GM19240 (cell line): ENCODE results near the gene KLHL30.

ENCODE experiments used
- DNase-seq: peaks from one replicate; pipeline ENCODE4 v3.0.0; 2011; ENCODE audit warnings: low spot score; ENCODE audit not compliant: insufficient read length

Gene KLHL30

GRCh38 chr2:238144262-238144661, 5.8 kb downstream of the KLHL30 start:
- DNase-seq: no peak

GRCh38 chr2:238145046-238145445, 6.6 kb downstream of the KLHL30 start:
- no peak for DNase-seq

- no peak for DNase-seq
Measured at GRCh38 chr2:238145851-238146250, 7.4 kb downstream of the KLHL30 start.

GRCh38 chr2:238146884-238147544, 8.5 kb downstream of the KLHL30 start:
- DNase-seq: no peak

DNA sequence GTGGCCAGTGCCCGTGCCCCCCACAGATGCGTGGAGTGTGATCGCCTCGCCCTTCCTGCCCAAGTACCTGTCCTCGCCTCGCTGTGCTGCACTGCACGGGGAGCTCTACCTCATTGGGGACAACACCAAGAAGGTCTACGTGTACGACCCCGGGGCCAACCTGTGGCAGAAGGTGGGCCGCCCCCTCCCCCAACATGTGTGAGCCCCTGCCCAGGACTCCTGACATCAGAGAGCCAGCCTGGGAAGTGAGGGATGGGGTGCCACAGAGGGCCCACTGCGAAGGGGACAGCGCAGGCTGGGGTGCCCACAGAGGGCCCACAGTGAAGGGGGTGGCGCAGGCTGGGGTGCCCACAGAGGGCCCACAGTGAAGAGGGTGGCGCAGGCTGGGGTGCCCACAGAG, 10.5 kb downstream of the KLHL30 start:
- no peak for DNase-seq

- no peak for DNase-seq
Measured at GRCh38 chr2:238149841-238150572, 11.5 kb downstream of the KLHL30 start.

GRCh38 chr2:238150686-238151085, 12.2 kb downstream of the KLHL30 start:
- DNase-seq: no peak

DNA sequence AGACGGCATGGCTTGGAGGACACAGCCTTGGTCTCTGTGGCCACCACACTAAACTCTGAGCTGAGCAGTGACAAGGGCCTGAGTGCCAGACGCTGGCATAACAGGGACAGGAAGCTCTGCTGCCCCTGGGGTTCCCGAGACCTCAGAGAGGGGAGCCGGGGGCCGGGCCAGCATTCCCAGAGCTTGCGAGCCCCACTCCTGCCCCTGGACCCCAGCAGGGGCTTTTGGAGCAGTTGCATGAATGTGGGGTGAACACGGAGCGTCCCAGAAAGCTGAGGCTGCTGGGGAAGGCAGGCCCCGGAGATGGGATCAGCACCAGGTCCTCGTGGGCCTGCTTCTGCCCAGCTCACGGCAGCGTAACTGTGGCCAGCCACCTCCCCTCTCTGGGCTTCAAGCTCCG, 12.7 kb downstream of the KLHL30 start:
- no peak for DNase-seq

DNA sequence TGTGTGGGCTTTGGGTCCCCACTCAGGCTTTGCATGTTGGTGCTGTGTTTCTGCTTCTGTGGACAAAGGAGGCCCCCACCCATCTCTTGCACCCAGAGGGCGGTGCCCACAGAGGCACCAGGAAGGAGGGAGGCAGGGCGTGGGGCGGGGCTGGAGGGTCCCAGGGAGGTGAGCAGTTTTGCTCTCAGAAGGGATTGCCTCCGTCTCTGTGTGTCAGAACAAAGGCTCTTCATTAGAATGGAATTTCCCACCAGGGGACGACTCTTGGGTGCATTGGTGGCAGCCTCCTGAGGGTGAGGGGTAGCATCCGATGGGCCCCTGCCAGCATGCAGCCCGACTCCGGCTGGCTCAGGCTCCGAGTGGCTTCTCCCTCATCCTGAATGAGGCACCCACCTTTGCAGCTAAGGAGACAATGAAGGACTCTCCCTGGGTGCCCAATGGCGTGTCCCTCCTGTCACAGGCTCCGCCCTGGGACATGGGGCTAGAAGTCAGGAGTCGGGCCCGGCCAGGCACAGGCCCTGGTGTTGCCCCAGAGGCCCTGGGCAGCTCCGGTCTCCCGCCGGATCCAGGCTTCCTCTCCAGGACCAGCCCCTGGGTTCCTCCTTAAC, 13.3 kb downstream of the KLHL30 start:
- DNase-seq: no peak

GRCh38 chr2:238152771-238153688, 14.6 kb downstream of the KLHL30 start:
- DNase-seq: no peak

DNA sequence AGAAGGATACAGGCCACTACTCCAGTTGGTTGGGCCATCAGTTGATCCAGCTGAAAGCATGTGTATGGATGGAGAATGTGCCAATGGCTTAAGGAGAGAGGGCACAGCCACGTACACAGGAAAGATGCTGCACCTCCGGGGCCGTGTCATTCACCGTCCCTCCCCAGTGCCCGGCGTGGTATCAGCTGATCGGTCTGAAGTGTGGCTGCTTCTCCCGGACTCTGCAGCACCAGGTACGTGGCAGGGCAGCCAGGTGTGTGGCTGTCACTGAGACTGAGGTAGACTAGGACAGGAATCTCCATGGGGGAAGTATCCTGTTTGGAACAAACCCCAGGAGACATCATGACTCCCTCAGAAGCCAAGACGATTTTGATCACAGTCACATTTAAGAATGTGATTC, 16.1 kb downstream of the KLHL30 start:
- no peak for DNase-seq

GRCh38 chr2:238155051-238155760, 16.7 kb downstream of the KLHL30 start:
- no peak for DNase-seq

DNA sequence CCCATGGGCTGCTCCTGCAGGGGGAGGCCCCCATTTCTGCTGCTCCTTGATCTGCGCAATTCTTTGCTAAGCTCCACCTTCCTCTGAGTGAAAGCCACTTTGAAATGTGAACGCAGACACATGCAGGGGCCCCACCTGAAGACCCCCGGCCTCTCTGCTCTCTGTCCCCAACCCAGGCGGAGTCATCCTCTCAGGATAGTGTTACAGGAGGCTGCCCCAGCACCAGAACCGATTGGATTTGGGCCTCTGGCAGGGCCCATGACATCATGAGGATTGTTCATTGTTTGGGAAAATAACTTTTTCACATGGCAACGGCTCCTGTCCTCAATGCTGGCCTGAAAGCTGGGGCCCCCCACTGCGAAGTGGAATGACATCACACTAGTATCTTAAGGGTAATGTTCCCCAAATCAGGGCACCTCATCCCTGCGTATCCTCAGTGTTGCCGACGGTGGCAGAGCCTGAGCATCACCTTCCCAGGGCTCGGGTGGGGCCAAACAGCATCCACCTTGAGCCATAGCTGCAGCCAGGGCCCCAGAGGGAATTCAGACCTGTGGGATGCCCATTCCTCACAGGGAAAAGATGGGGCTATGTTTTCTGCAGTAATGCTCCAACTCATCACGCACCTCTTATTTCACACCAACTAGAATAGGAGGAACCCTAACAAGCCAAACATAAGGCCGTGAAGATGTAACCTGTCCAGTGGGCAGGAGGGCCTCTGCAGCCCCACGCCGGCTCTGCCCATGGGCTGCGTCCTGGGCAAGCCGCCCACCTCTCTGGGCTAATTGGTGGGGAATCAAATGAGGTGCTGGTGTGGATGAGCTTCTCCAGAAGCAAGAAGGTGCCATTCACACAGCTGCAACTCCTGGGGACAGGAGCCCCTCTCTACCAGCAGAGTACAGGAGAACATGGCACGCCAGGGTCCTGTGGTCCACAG, 17.6 kb downstream of the KLHL30 start:
- DNase-seq: no peak

DNA sequence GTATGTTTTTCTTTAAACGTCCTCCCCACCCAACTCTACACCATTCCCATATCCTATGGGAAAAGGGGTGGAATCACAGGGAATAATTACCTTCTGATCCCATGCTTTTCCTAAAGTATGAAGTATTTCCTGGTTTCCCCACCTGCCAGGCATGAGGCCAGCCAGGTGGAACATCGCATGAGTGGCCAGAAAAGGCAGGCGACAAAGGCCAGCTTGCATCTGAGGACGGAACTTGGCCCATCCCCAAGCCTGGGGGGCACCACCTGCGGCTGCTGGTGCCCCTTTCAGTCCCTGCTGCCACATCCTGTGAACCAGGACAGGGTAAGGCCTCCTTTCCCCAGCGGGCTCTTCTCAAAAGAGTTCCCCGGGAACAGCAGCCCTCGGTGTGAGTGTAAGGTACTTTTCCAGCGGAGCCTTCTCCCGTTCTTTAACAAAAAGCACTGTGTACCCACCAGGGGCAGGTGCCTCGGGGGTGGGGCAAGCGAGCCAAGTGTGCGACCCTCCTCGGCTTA, 19.1 kb downstream of the KLHL30 start:
- no peak for DNase-seq

GRCh38 chr2:238158018-238158508, 19.6 kb downstream of the KLHL30 start:
- DNase-seq: no peak

DNA sequence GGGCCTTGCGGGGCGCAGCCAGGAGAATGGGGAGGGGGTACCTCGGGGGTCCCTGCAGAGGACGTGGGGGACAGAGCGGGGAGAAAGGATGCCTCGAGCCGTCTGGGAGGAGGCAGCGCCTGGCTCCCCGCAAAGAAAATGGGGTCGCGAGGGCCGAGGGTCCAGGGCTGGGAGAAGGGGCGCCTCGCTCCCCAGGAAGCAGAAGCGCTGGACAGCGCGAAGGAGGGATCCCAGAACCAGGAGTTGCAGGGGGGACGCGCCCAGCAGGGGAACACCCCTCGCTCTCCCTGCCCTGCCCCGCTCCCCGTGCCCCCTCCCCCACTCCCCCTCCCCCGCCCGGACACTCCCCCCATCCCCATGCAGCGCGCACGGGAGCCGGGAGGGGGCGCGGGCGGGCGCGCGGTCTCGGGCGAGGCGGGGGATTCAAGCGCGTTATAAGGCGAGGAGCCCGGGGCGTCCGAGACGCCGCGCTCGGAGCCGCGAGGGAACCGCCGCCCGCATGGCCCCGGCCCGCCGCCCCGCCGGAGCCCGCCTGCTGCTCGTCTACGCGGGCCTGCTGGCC, 20.1 kb downstream of the KLHL30 start, which contains the start of gene ERFE:
Gene ERFE (plus strand): TSS at position 462 of the 562 bp plus-strand sequence. CDS start 38 bp downstream, at position 500.
- peak; percentile 50 for DNase-seq

DNA sequence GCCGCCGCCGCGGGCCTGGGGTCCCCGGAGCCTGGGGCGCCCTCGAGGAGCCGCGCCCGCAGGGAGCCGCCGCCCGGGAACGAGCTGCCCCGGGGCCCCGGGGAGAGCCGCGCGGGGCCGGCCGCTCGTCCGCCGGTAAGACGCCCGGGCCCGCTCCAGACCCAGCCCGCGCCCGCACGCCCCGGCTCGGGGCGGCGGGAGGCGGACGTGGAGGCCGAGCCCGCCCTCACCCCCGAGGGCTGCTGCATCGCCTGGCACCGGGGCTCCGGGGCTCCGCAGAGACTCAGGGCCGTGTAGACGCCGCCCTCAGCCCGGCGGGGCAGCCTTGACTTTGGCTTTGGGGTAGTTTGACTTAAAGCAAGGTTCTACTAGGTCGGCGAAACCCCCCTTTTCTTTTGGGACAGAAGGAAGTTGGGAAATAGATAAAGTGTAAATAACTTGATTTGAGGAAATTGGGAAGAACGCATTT, 20.6 kb downstream of the KLHL30 start:
- no peak for DNase-seq

GRCh38 chr2:238159661-238160205, 21.3 kb downstream of the KLHL30 start:
- DNase-seq: no peak
